Activated CD8-positive, alpha-beta memory T cell treated with anti-CD3 and anti-CD28 coated beads for 36 hours (primary cell): Measurements from ENCODE around the gene OSBPL10. TPM values are rescaled to one million over a fixed set of nuclear protein-coding genes. Genes with fewer than 3 reads are reported as not detected.

Source experiments
- CTCF ChIA-PET: fragments of 350-600 bp; sonication (Branson Sonifier 250); formaldehyde crosslinking; loops from one replicate; lab custom pipeline; 2021; ENCODE audit warnings: antibody characterized with exemption; lab: Charles Lee
- POLR2A ChIA-PET: fragments of 350-600 bp; sonication (Branson Sonifier 250); formaldehyde crosslinking; loops from one replicate; lab custom pipeline; 2021; ENCODE audit warnings: antibody characterized with exemption; lab: Charles Lee
- total RNA-seq, 2 experiments: library from RNA; stranded (reverse); gene quantifications; one replicate each; pipeline ENCODE4 v1.2.3, GENCODE V29; 2021

Gene OSBPL10
- total RNA-seq, 2 experiments from 2014 or later: 3.4 to 3.6 TPM

- ChIA-PET CTCF (no interaction called here), POLR2A (no interaction called here)
These were observed 147.5 kb downstream of the OSBPL10 start for GRCh38 chr3:31833391-31834190.

GRCh38 chr3:31832551-31832950 lies 148.5 kb downstream of the OSBPL10 start:
- POLR2A ChIA-PET: no interaction called here

GRCh38 chr3:31831591-31831990 lies 149.5 kb downstream of the OSBPL10 start:
- ChIA-PET CTCF (no interaction called here), POLR2A (no interaction called here)

More at GRCh38 chr3:31832551-31832950, 148.5 kb downstream of the OSBPL10 start:
- CTCF ChIA-PET: no interaction called here

- CTCF ChIA-PET: interaction anchor here (0.7 kb wide), 1 partner anchor 8 kb away, joined by 4 read pairs; no protein-coding TSS in a partner anchor
- POLR2A ChIA-PET: no interaction called here
These were observed 151.1 kb downstream of the OSBPL10 start for GRCh38 chr3:31829826-31830426.

GRCh38 chr3:31829010-31829409 lies 152.1 kb downstream of the OSBPL10 start:
- ChIA-PET CTCF (no interaction called here), POLR2A (no interaction called here)

GRCh38 chr3:31828007-31828406 lies 153.1 kb downstream of the OSBPL10 start:
- ChIA-PET CTCF (interaction anchor here (0.6 kb wide), 1 partner anchor 1035 kb away, joined by 3 read pairs; no protein-coding TSS in a partner anchor), POLR2A (no interaction called here)

- POLR2A ChIA-PET: no interaction called here
- CTCF ChIA-PET: interaction anchor here (1.1 kb wide), 1 partner anchor 20 kb away, joined by 3 read pairs; no protein-coding TSS in a partner anchor
These were observed 157.9 kb downstream of the OSBPL10 start for GRCh38 chr3:31823184-31823583.

GRCh38 chr3:31821118-31821517 lies 159.9 kb downstream of the OSBPL10 start:
- POLR2A ChIA-PET: no interaction called here
- CTCF ChIA-PET: no interaction called here

GRCh38 chr3:31819441-31819840 lies 161.6 kb downstream of the OSBPL10 start:
- POLR2A ChIA-PET: no interaction called here
- CTCF ChIA-PET: no interaction called here

GRCh38 chr3:31817411-31817966 lies 163.6 kb downstream of the OSBPL10 start:
- ChIA-PET CTCF (no interaction called here), POLR2A (no interaction called here)

- ChIA-PET CTCF (no interaction called here), POLR2A (no interaction called here)
These were observed 165.2 kb downstream of the OSBPL10 start for GRCh38 chr3:31815631-31816440.

GRCh38 chr3:31815006-31815405 lies 166.1 kb downstream of the OSBPL10 start:
- ChIA-PET POLR2A (no interaction called here), CTCF (no interaction called here)

- ChIA-PET CTCF (no interaction called here), POLR2A (no interaction called here)
These were observed 167.4 kb downstream of the OSBPL10 start for GRCh38 chr3:31813686-31814085.

GRCh38 chr3:31813197-31813596 lies 167.9 kb downstream of the OSBPL10 start:
- ChIA-PET CTCF (interaction anchor here (0.6 kb wide), 1 partner anchor 14 kb away, joined by 4 read pairs; no protein-coding TSS in a partner anchor), POLR2A (no interaction called here)

GRCh38 chr3:31810991-31811433 lies 170.1 kb downstream of the OSBPL10 start:
- POLR2A ChIA-PET: no interaction called here
- CTCF ChIA-PET: no interaction called here

- CTCF ChIA-PET: no interaction called here
- POLR2A ChIA-PET: no interaction called here
These were observed 172.8 kb downstream of the OSBPL10 start for GRCh38 chr3:31808143-31808720.

GRCh38 chr3:31804251-31805051 lies 176.6 kb downstream of the OSBPL10 start:
- ChIA-PET POLR2A (no interaction called here), CTCF (no interaction called here)

GRCh38 chr3:31802981-31803740 lies 177.9 kb downstream of the OSBPL10 start:
- POLR2A ChIA-PET: no interaction called here
- CTCF ChIA-PET: interaction anchor here (0.7 to 1.1 kb wide), 2 partner anchors 20 to 438 kb away, joined by 3 read pairs; no protein-coding TSS in a partner anchor
